CD4-positive, alpha-beta T cell treated with Interleukin-4 for 4 hours (primary cell): Measurements from ENCODE around the gene SIGLEC1.

Experiments used
- DNase-seq: peaks from one replicate; pipeline ENCODE4 v3.0.0-alpha.2; 2020

The SIGLEC1 gene

GRCh38 chr20:3724356-3724755 lies 12.0 kb upstream of the SIGLEC1 start:
- DNase-seq = no peak

- no peak for DNase-seq
These were observed 10.9 kb upstream of the SIGLEC1 start for GRCh38 chr20:3723284-3723683.

GRCh38 chr20:3721912-3722311 lies 9.5 kb upstream of the SIGLEC1 start:
- no peak for DNase-seq

GRCh38 chr20:3720626-3721025 lies 8.2 kb upstream of the SIGLEC1 start:
- no peak for DNase-seq

- DNase-seq = no peak
These were observed 7.7 kb upstream of the SIGLEC1 start for GRCh38 chr20:3720068-3720467.

- no peak for DNase-seq
These were observed 6.6 kb upstream of the SIGLEC1 start for GRCh38 chr20:3719046-3719445.

GRCh38 chr20:3716195-3716834 lies 3.9 kb upstream of the SIGLEC1 start:
- DNase-seq = no peak

- no peak for DNase-seq
These were observed 1.7 kb upstream of the SIGLEC1 start for GRCh38 chr20:3714092-3714491.

GRCh38 chr20:3711484-3711941 lies 887 bp downstream of the SIGLEC1 start:
- no peak for DNase-seq

GRCh38 chr20:3710703-3711483 lies 1.5 kb downstream of the SIGLEC1 start:
- DNase-seq = peak; percentile 47

- DNase-seq = no peak
These were observed 2.4 kb downstream of the SIGLEC1 start for GRCh38 chr20:3710011-3710466.

- no peak for DNase-seq
These were observed 4.9 kb downstream of the SIGLEC1 start for GRCh38 chr20:3707508-3707899.

- DNase-seq = no peak
These were observed 5.5 kb downstream of the SIGLEC1 start for GRCh38 chr20:3706774-3707507.

GRCh38 chr20:3705970-3706739 lies 6.2 kb downstream of the SIGLEC1 start:
- DNase-seq = no peak

- DNase-seq = no peak
These were observed 6.9 kb downstream of the SIGLEC1 start for GRCh38 chr20:3705491-3705969.

- no peak for DNase-seq
These were observed 8.3 kb downstream of the SIGLEC1 start for GRCh38 chr20:3704087-3704486.

- DNase-seq = no peak
These were observed 9.6 kb downstream of the SIGLEC1 start for GRCh38 chr20:3702611-3703391.

GRCh38 chr20:3701061-3701998 lies 11.1 kb downstream of the SIGLEC1 start:
- no peak for DNase-seq

- no peak for DNase-seq
These were observed 13.4 kb downstream of the SIGLEC1 start for GRCh38 chr20:3699037-3699436.

GRCh38 chr20:3698591-3699001 lies 13.8 kb downstream of the SIGLEC1 start:
- DNase-seq = no peak
